PFSK-1 (cell line): Measurements from ENCODE around the gene SLC2A1.

Source experiments
- FOXP2 ChIP-seq: optimal IDR thresholded peaks from 2 replicates; pipeline ENCODE3; 2011; ENCODE audit warnings: borderline replicate concordance, control low read depth, inconsistent platforms; ENCODE audit not compliant: insufficient read depth; ENCODE audit errors: extremely low read length, extremely low read depth
- POLR2AphosphoS5 ChIP-seq: IDR thresholded peaks from 2 replicates; pipeline ENCODE4 v1.6.1; 2012; ENCODE audit warnings: low read depth, mild to moderate bottlenecking, control low read depth, low read length, moderate library complexity
- SIN3A ChIP-seq: IDR thresholded peaks from 2 replicates; pipeline ENCODE4 v1.6.1; 2012; ENCODE audit warnings: mild to moderate bottlenecking, low read length, moderate library complexity, borderline replicate concordance; ENCODE audit not compliant: insufficient read depth
- TAF1 ChIP-seq: IDR thresholded peaks from 2 replicates; pipeline ENCODE4 v1.6.1; 2012; ENCODE audit warnings: low read length, control low read depth, borderline replicate concordance; ENCODE audit not compliant: insufficient read depth
- TF ChIP-seq, protein P1 (sequence below), 2 experiments: IDR thresholded peaks; 2 replicates each; pipeline versions ENCODE4 v1.6.1 to v1.8.0; 2011 to 2012; ENCODE audit warnings: low read depth in 2 of 2, low read length in 2 of 2, control low read depth in 1 of 2, inconsistent platforms in 1 of 2, mild to moderate bottlenecking in 1 of 2, moderate library complexity in 1 of 2; ENCODE audit not compliant: insufficient read depth in 1 of 2

- TF ChIP-seq POLR2AphosphoS5 (no peak), SIN3A (no peak), TAF1 (no peak), FOXP2 (no peak)
- TF ChIP-seq, protein P1, sequence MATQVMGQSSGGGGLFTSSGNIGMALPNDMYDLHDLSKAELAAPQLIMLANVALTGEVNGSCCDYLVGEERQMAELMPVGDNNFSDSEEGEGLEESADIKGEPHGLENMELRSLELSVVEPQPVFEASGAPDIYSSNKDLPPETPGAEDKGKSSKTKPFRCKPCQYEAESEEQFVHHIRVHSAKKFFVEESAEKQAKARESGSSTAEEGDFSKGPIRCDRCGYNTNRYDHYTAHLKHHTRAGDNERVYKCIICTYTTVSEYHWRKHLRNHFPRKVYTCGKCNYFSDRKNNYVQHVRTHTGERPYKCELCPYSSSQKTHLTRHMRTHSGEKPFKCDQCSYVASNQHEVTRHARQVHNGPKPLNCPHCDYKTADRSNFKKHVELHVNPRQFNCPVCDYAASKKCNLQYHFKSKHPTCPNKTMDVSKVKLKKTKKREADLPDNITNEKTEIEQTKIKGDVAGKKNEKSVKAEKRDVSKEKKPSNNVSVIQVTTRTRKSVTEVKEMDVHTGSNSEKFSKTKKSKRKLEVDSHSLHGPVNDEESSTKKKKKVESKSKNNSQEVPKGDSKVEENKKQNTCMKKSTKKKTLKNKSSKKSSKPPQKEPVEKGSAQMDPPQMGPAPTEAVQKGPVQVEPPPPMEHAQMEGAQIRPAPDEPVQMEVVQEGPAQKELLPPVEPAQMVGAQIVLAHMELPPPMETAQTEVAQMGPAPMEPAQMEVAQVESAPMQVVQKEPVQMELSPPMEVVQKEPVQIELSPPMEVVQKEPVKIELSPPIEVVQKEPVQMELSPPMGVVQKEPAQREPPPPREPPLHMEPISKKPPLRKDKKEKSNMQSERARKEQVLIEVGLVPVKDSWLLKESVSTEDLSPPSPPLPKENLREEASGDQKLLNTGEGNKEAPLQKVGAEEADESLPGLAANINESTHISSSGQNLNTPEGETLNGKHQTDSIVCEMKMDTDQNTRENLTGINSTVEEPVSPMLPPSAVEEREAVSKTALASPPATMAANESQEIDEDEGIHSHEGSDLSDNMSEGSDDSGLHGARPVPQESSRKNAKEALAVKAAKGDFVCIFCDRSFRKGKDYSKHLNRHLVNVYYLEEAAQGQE (IDR thresholded peaks at IDR 0.05; ENCODE audit: insufficient read depth in 1 of 2, low read depth in 2 of 2, low read length in 2 of 2) = no peak
Observed at GRCh38 chr1:42938645-42939615, 19.7 kb downstream of the SLC2A1 start.
